ENCODE measurements around the gene SLC37A1.

- no peak for TF ChIP-seq CTCF (conservative IDR thresholded peaks at IDR 0.05 in 1 of 2, IDR thresholded peaks at IDR 0.05 in 1 of 2; ENCODE audit: extremely low read depth in 1 of 2, insufficient read depth in 1 of 2, low read depth in 1 of 2, low read length in 2 of 2)
- TF ChIP-seq EZH2 (IDR thresholded peaks at IDR 0.05; ENCODE audit: borderline replicate concordance, low read length): no peak
Measured at GRCh38 chr21:42521384-42521783, 7.7 kb downstream of the SLC37A1 start.
